Fibroblast of peridontal ligament (primary cell): Measurements from ENCODE around the gene SGSM2.

ENCODE experiments used
- DNase-seq: peaks from one replicate; pipeline ENCODE4 v3.0.0-alpha.2; 2010; ENCODE audit errors: extremely low read depth

SGSM2 gene

DNA sequence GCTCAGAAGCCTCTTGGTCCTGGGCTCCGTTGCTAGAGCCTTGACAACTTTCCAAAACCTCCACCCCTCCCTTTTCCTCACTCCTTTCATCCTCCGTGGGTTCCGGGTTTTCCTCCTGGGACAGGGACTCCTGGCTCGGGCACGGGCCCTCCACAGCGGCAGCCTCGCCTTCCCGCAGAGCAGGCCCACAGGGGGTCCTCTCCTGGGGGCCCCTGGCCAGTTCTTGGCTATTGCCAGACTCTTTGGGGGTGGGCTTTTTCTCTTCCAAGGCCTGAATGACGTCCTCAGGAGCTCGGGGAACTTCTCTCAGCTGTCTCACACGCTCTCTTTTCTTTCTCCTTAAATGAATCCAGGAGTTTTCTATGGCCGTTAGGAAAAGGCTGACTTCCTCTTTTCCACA is 82.9 kb downstream of the SGSM2 start:
- no peak for DNase-seq

DNA sequence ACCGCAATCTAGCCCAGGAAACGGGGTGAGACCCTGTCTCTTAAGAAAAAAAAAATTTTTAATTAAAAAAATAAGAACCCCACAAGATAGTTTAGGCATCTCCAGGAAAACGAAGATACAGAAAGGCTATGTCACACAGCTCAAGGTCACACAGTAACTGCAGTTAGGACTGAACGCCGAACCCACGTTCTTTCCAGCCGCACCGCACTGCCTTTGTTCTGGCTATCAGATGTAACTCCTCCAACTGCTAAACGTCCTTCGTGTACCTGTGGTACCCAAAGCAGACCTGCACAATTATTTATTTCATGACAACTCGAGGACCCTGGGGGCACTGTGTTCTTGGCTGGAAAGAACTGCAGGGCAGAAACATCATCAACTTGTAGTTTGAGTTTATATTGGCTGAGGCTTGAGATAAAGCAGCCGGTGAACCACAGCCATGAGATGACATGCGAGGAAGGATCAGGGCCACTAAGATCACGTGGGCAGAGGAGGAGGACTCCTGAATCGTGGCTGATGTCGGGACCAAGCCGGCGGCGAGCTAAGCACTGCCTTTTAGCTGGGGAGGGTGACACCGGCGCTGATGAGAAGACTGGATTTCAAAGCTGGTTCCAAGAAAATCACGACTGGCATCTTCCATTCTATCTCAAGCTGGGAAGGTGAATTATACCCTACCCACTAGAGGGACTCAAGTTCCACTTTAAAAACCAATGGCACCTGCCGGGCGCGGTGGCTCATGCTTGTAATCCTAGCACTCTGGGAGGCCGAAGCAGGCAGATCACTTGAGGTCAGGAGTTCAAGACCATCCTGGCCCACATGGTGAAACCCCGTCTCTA is 84.2 kb downstream of the SGSM2 start:
- DNase-seq: no peak

DNA sequence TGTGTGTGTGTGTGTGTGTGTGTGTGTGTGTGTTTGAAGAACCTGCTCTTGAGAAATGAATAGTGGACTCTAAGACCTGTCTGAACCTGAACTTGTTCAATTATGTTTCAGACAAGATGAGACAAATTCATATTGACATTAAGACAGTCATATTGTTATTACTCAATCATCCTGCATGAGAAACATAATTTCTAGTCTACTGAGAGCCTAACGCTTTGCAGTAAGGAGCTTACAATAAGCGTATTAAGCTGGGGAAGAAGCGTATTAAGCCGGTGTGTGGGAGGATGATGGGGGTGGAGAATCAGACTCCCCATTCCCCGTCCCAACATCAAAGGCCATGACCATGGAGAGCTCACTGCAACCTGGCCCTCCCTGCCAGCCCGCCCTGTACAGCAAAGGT is 86.0 kb downstream of the SGSM2 start:
- DNase-seq: no peak

DNA sequence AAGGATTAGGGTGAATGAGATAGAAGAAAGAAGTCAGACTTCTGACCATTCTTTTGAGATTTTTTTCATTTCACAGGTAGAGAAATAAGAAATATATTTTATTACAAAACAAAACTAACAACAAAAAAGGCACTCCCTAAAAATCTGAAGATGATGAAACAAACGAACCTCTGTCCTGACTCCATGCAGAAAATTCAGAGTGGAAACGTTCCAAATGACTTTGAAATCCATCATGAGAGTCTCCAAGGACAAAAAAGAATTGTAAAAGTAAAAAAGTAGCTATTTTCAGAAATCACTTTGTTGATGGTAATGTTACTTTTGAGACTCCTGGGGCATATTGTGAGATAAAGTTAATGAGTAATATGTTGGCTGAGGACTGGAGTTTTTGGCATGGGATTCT is 89.9 kb downstream of the SGSM2 start:
- no peak for DNase-seq

DNA sequence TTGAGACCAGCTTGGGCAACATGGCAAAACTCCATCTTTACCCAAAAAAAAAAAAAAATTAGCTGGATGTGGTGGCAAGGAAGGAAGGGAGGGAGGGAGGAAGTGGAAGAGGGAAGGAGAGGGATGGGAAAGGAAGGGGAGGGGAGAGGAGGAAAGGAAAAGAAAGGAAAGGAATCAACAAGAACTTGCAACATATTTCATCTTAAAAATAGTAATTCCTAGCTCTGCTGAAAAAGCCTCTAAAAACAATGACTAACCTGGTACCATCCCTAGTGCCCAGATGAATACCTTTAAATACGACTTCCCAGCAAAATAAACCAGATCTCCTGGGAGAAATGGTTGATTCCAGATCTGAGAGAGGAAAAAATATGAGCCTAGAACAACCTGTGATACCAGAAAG is 90.6 kb downstream of the SGSM2 start:
- no peak for DNase-seq
